WI38 (cell line): ENCODE measurements around the gene PDCD1.

Source experiments
- H3K4me3 ChIP-seq: 2 replicates; pipeline ENCODE4 v1.5.1; 2011; ENCODE audit warnings: low read depth, mild to moderate bottlenecking, control low read depth, low read length
- CTCF ChIP-seq: IDR thresholded peaks from 2 replicates; pipeline ENCODE4 v1.5.1; 2012; ENCODE audit warnings: low read depth, mild to moderate bottlenecking, control low read depth, low read length

The PDCD1 gene

GRCh38 chr2:241887806-241888522 is 29.3 kb upstream of the PDCD1 start:
- H3K4me3 ChIP-seq, result no peak overlapping the region

DNA sequence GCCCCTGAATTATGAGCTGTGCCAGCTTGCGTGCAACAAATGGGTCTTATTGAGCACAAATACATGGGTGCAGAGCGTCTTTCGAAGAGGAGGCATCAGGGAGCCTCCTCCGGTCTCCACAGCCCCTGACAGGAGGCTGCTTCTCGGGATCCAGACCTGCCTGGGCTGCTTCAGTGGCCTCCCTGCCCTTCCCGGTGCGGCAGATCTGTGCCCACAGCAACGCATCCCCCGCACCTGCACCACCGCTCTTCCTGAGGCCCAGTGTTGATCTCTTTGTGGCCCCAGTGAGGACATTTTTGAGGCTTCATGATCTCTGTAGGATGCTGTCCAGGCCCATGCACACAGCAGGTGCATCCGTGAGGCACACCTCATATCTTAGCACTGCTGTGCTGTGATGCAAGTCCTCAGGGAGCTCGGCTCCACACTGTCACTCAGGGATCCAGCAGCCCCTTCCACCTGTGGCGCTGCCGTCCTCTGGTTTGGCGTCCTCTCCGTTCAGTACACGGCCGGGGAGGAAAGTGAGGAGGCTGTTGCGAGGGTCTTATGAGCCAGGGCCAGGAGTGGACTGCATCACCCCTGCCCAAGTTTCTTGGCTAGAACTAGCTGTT is 28.2 kb upstream of the PDCD1 start:
- H3K4me3 ChIP-seq, result no peak overlapping the region
- TF ChIP-seq CTCF, result no peak

More at GRCh38 chr2:241887806-241888522, 29.3 kb upstream of the PDCD1 start:
- no peak for TF ChIP-seq CTCF

DNA sequence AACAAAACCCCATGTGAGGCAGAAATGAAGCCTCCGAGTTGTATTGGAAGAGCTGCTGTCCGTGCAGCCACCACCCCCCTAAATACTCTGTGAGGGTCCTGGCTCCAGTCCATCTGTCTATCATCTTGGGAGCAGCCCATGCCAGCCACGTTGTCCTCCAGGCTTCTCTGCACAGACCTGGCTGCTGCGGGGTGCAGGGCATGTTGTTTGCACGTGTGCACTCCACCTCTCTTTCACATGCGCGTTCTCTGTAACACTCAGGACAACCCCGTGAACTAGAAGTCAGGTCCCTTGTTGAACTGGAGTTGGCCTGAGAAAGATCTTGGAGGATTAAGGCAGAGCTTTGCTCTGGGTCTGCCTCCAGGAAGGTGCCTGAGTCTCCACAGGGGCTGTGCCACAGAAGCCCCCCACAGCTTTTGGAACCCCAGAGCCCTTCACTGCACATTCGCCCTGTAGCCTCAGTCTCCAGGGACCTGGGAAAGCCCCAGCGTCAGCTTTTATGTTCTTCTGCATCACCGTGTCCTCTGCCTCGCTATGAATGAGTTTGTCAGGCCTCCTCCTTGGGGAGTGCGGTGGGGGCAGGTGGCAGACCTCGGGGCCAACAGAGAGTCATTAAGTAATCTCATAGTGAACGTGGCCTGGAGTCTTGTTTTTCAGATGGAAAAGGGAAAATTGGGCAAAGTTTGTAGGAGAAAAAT is 27.4 kb upstream of the PDCD1 start:
- no peak for TF ChIP-seq CTCF
- no peak overlapping the region for H3K4me3 ChIP-seq

DNA sequence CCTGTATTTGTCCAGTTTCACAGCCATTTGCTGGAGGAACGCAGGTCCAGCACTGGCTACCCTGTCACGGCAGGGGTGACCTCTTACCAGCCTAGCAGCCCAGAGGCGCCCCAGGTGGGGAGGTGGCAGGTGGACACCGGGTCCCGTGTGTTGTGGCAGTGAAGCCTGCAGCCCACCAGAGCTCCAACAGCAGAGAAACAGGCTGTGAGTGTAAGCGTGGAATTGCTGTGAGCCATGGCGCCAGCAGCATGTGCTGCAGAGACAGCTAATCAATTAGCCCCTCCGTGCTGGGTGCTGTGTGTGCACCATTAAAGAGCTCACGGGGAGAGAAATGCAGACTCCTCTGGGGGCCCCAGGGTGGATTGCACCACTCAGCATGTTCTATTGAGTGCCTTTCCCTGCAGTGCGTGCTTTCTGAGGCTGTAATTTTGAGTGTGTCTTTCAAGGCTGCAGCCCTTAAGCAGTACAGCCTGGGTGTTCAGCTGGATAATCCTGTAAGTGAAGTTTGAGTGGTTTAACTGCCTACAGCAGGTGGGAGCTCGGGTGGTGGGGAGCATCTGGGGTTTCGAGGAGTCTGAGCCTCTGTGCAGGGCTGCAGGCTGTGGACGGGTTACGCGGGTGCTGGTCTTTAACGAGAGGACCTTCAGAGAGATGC is 26.7 kb upstream of the PDCD1 start:
- no peak overlapping the region for H3K4me3 ChIP-seq

GRCh38 chr2:241884951-241885290 is 26.2 kb upstream of the PDCD1 start:
- H3K4me3 ChIP-seq, result no peak overlapping the region
- no peak for TF ChIP-seq CTCF

More for the DNA sequence above, 26.7 kb upstream of the PDCD1 start:
- no peak for TF ChIP-seq CTCF

- TF ChIP-seq CTCF, result no peak
- H3K4me3 ChIP-seq, result peak overlapping the region; percentile 20
Measured at GRCh38 chr2:241882091-241882625, 23.5 kb upstream of the PDCD1 start.
